Activated effector memory CD4-positive, alpha-beta T cell treated with Interleukin-2 at 50 U/mL for 16 hours (primary cell): ENCODE data around the gene SF3B4.
A peak's percentile ranks its signal among the peaks of the same experiment; 100 is the strongest.
"Not testable (repeated sequence)": the region's sequence is repeated elsewhere in the genome, so short reads cannot be mapped to it uniquely, and the experiment has no call there.

Experiments
- DNase-seq: peaks from one replicate; pipeline ENCODE4 v3.0.0-alpha.2; 2020

The SF3B4 gene

DNA sequence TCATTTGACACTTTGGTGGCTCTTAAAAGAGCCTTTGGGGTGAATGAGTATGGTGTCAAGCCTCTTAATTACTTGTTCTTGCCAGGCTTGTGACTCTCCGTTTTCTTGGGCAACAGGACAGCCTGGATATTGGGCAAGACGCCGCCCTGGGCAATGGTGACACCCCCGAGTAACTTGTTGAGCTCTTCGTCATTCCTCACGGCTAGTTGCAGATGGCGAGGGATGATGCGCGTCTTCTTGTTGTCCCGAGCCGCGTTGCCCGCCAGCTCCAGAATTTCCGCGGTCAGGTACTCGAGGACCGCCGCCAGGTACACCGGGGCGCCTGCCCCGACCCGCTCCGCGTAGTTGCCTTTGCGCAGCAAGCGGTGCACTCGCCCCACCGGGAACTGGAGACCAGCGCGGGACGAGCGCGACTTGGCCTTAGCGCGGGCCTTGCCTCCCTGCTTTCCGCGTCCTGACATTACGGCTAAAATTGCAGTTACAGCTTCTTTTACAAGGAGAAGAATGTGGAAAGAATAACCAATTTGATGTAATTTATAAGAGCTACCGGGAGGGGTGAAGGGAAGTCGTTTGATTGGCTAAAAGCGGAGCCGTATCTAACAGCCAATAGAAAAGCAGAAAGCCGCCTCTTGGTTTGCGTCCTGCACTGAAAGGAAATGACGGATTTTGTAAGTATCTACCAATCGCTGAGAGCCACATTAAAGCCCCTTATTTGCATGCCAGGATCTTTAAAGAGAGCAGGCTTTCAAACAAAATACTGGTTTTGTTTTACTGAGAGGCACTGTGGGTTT is 40.0 kb downstream of the SF3B4 start:
- peak; percentile 61 for DNase-seq

DNA sequence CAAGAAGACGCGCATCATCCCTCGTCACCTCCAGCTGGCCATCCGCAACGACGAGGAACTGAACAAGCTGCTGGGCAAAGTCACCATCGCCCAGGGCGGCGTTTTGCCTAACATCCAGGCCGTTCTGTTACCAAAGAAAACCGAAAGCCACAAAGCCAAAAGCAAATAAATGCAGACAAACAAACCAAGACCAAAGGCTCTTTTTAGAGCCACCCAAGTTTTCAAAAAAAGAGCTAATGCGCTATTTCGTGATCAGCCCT is 40.5 kb downstream of the SF3B4 start:
- DNase-seq = not testable (repeated sequence)

DNA sequence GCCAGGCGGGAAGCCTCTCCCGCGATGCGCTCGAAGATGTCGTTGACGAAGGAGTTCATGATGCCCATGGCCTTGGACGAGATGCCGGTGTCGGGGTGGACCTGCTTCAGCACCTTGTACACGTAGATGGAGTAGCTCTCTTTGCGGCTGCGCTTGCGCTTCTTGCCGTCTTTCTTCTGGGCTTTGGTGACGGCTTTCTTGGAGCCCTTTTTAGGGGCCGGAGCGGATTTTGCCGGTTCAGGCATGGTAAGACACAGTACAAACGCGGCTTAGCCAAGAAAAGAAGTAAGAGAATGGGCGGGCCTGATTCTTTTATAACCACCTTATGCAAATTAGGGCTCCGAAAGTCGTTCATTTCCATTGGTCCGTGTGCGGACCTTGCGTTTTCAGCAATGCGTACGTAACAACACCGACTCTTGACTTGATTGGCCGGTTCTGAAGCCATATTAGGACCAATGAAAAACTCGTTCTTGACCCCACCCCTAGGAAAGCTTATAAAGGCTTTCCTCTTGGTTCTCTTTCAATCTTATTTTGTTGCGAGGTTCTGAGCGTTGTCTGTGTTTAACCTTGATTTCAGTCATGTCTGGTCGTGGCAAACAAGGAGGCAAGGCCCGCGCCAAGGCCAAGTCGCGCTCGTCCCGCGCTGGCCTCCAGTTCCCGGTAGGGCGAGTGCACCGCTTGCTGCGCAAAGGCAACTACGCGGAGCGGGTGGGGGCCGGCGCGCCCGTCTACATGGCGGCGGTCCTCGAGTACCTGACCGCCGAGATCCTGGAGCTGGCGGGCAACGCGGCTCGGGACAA is 41.0 kb downstream of the SF3B4 start:
- DNase-seq = peak; percentile 70

DNA sequence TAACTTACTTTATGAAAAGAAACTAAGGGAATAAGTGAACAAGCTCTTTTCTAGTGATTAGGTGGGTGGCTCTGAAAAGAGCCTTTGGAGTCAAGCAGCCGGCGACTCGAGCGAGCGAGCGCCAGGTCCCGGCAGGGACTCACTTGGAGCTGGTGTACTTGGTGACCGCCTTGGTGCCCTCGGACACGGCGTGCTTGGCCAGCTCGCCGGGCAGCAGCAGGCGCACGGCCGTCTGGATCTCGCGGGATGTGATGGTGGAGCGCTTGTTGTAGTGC is 41.5 kb downstream of the SF3B4 start:
- DNase-seq = not testable (repeated sequence)

DNA sequence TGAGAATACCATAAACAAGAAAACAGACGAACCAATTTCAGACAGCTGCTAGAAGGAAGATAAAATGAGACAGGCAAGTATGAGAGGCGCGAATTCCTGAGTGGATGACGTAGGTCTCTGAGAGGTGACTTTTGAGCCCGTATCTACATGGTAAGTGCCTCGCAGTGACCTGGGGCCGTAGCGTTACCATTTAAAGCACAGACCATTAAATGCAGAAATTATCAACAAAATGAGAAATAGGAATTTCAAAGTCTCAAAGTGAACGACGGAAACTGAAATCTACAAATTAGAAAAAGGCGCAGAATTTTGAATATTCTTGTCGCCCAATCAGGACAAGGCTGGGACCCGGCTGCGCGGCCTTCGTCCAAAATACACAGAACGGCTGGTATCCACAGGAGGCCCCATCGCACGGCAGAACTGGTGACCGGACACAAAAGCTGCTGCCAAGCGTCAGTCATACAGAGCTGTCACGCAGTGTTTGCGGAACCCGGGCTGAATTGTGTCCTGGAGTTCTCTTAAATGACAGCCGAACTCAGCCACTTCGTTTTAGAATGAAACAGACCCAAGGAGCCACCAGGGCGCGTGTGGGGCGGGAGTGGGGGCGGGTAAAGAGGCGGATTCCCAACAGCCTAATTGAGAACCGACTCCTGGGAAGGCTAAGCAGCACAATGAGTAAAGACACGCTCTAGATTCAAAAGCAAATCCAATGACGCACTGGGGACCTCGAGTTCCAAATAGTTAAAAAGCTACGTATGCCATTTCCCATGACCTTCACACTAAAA is 42.1 kb downstream of the SF3B4 start:
- peak; percentile 45 for DNase-seq

DNA sequence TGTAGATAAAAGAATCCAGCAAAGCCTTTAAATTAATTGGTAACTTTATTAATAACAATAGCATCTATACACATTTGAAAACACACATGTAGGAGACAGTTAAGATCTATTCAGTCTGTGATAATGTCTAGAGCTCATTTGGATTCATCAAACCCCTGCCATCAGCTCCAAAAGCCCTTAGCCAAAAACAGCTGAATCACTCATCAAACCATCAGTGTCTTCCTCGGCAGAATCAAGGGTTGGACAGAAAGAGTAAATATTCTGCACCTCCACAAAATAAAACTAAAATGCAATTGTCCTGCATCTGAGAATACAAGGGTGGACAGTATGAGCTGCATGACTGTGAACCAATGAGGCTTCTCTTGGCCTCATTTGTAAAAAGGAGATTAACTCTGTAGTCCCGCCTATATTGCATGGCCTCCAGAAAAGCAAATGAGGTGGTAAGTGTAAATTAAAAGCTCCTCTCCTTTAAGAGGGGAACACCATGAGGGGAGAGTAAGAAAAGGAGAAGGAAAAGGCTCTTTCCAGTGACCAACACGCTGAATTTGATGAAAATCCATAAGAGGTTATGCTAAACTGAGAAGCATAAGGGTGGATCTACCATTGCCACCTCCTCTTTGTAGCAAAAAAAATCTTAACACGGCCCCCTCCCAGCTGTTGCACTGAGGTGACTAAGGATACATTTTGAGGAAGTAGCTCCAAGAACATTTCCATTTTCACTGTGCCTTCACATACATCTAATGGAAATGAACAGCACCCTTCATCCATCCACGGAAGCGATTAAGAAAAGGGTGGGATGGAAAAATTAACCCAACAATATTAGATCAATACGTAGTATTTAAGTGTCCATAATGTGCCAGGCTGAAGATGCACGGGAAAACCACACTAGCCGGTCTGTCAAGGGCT is 42.9 kb downstream of the SF3B4 start:
- DNase-seq = no peak

DNA sequence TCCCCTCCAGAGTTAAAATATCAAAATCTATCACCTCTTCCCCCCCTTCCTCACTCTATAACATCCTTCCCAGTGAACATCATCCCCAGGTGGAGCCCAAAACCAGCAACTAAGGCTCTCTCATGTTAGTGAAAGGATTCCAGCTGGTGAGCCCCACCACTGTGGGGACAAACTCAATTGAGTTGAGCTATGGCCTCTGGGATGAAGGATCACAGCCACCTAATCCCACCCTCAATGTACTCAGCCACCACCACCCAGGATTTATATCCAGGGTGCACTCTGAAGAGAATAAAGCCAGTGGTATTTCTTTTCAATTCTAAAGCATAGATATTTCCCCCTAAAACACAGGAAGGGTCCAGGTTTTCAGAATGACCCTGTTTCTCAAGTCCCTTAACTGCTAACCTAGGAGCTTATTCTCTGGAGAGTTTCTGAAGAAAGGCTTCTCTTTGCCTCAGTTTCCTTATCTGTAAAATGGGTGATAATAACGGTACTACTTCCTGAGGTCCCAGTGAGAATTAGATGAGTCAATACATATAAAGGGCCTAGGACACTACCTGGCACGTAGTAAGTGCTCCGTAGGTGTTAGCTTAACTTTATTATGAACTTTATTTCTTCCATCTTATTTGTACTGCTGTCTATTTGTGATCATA is 43.9 kb downstream of the SF3B4 start:
- no peak for DNase-seq

DNA sequence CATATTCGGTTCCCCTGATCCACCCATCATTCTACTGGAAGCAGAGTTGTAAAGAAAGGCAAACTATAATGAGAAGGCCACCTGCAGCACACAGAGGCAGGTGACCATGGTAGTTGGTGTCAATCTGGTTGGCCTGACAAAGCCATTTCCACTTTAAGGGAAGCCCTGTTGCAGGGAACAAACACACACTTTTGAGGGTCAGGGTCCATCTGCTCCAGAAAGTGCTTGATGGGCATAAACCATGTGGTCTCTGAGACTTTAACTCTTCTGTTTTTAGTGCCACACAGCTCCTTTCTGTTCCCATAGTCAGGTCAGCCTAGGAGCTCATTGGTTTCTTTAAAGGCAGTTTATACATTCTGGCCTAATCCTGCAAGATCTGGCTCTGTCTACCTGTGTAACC is 45.7 kb downstream of the SF3B4 start:
- no peak for DNase-seq

DNA sequence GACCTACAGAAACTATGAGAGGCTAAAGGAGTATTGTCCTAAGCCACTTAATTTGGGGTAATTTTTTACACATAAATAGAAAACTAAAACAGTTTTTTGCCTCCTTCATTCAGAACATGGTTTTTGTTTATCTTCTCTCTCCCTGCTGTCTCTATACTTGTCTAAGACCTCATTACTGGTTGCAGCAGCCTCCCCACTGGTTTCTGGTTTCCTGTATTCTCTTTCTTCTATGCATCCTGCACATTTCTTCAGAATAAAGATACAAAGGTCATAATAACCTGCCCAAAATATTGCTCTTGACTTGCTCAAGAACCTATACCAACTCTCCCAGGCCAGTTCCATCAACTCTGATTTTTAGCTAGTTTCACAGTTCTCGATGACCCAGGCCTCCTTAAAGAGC is 48.0 kb downstream of the SF3B4 start:
- no peak for DNase-seq

DNA sequence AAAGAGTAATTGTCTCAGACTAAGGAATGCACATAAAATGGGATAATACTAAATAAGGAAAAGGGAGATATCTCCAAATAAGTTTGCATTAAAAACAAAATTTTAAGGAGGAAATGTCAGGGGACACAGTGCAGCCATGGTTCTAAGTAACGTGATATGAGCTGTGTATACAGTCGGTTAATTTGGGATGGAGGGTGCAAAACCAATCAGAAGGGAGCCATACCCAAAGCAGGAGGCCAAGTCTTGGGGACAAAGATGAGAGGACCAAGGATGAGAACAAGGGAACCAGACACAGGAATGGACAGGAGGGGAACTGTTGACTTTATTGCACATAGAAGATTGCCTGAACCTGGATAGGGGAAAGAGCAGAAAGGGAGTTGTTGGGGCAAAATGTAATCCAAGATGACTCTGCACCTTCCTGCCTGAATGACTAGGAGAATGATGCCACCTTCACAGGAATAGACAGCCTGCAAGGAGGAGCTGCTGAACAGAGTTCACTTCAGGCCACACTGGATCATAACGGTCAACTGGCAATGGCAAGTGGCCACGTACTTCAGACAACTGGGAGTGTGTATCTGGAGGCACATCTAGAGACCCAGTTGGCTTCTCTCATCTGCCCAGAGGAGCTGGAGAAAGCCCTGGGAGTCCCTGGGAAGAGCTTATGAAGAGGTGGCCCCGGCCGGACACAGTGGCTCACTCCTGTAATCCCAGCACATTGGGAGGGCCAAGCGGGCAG is 50.2 kb downstream of the SF3B4 start:
- DNase-seq = no peak
